ENCODE measurements around the gene UBE4A. TPM values are rescaled to one million over a fixed set of nuclear protein-coding genes. Genes with fewer than 3 reads are reported as not detected.
"Not testable (repeated sequence)": the region's sequence is repeated elsewhere in the genome, so short reads cannot be mapped to it uniquely, and the experiment has no call there.

The UBE4A gene
- polyA plus RNA-seq, 1 experiment, result 32.0 TPM

DNA sequence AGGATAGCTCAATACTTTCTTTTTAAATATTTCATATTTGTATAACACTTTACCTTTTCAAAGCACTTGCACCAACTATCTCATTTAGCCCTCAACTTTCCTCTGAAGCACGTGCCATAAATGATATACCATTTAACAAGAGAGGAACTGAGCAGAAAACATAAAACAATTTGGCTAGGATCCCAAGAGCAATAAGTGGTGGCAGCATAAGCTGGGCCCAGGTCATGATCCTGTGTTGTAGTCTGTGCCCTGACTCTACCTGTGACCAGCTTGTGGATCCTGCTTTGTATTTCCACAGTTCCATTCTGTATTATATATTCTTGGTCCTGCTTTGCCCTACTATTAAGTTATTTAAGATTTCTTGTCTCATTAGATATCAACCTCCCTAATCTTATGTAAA is 53.5 kb downstream of the UBE4A start:
- Histone ChIP-seq H3K9me3 (ENCODE audit: control insufficient read depth, insufficient read depth, low read length) (no peaks in the 10 kb centered on the region), H3K27ac (ENCODE audit: low read depth, low read length) (no peak overlapping the region), H3K27me3 (ENCODE audit: control insufficient read depth, insufficient read depth, low read length) (no peaks in the 10 kb centered on the region), H3K4me3 (ENCODE audit: low read depth, low read length) (no peak overlapping the region)
- no peak for DNase-seq (ENCODE audit: low read depth, low spot score)
- ChIA-PET CTCF (interaction anchor here (1.2 kb wide), 1 partner anchor 76 kb away, joined by 3 read pairs; no protein-coding TSS in a partner anchor), POLR2A (no interaction called here)
- TF ChIP-seq CTCF (IDR thresholded peaks at IDR 0.05; ENCODE audit: low read depth, low read length), result no peak

DNA sequence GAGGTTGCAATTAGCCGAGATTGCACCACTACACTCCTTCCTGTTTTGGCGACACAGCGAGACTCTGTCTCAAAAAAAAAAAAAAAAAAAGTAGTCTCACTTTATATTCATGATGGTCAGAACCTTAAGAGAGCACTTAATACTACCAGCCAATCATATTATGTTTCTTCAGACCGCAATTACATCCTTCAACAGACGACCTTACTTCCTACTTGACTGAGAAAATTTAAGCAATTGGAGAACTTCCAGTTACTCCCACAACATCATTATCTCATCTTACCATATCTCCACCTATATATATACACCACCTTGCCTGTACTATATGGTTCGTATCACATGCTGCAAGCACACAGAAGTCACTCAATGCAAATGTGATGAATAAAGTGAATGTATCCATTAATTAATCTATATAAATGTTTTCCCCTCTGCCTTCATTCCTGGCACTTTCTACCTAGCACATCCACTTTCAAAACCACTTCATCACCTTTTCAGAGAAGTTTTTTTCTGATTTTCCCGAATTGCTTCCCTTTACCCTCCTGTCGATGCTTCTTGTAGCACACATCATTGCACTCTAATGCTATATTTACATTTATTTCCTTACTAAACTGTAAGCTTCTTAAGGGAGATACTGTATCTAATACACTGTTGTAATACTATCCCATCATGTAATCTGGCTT is 55.8 kb downstream of the UBE4A start:
- no peaks in the 10 kb centered on the region for H3K27me3 ChIP-seq (ENCODE audit: control insufficient read depth, insufficient read depth, low read length)
- H3K9me3 ChIP-seq (ENCODE audit: control insufficient read depth, insufficient read depth, low read length), result no peaks in the 10 kb centered on the region
- CTCF ChIA-PET, result interaction anchor here (1.0 to 1.2 kb wide), 3 partner anchors 49 to 74 kb away, joined by 3 to 4 read pairs (median 3); no protein-coding TSS in a partner anchor
- no peak for TF ChIP-seq CTCF (IDR thresholded peaks at IDR 0.05; ENCODE audit: low read depth, low read length)
- H3K27ac ChIP-seq (ENCODE audit: low read depth, low read length), result no peak overlapping the region
- POLR2A ChIA-PET, result interaction anchor here (0.7 to 1.5 kb wide), 4 partner anchors 13 to 1133 kb away, joined by 3 to 16 read pairs (median 8); partner anchors contain the start of gene KMT2A
- DNase-seq (ENCODE audit: low read depth, low spot score), result no peak
- H3K4me3 ChIP-seq (ENCODE audit: low read depth, low read length), result no peak overlapping the region

- DNase-seq (ENCODE audit: low read depth, low spot score), result peak; percentile 95
- Histone ChIP-seq H3K27ac (ENCODE audit: low read depth, low read length) (no peak overlapping the region), H3K27me3 (ENCODE audit: control insufficient read depth, insufficient read depth, low read length) (no peaks in the 10 kb centered on the region), H3K4me3 (ENCODE audit: low read depth, low read length) (no peak overlapping the region), H3K9me3 (ENCODE audit: control insufficient read depth, insufficient read depth, low read length) (no peaks in the 10 kb centered on the region)
- ChIA-PET POLR2A (interaction anchor here (0.5 to 1.5 kb wide), 5 partner anchors 14 to 73 kb away, joined by 3 to 16 read pairs (median 8); partner anchors contain the start of gene KMT2A), CTCF (interaction anchor here (1.0 to 1.2 kb wide), 3 partner anchors 48 to 73 kb away, joined by 3 to 4 read pairs (median 3); no protein-coding TSS in a partner anchor)
- no peak for TF ChIP-seq CTCF (IDR thresholded peaks at IDR 0.05; ENCODE audit: low read depth, low read length)
These were observed 56.3 kb downstream of the UBE4A start for GRCh38 chr11:118415739-118416068.

DNA sequence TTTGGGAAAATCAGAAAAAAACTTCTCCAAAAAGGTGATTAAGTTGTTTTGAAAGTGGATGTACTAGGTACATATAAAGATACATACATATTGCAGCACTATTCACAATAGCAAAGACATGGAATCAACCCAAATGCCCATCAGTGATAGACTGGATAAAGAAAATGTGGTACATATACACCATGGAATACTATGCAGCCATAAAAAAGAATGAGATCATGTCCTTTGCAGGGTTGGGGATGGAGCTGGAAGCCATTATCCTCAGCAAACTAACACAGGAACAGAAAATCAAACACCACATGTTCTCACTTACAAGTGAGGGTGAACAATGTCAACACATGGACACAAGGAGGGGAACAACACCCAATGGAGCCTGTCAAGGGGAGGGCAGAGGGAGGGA is 57.5 kb downstream of the UBE4A start:
- H3K4me3 ChIP-seq (ENCODE audit: low read depth, low read length); POLR2A ChIA-PET; H3K27ac ChIP-seq (ENCODE audit: low read depth, low read length); H3K9me3 ChIP-seq (ENCODE audit: control insufficient read depth, insufficient read depth, low read length); H3K27me3 ChIP-seq (ENCODE audit: control insufficient read depth, insufficient read depth, low read length); DNase-seq (ENCODE audit: low read depth, low spot score); CTCF ChIA-PET: not testable (repeated sequence)

- Histone ChIP-seq H3K9me3 (ENCODE audit: control insufficient read depth, insufficient read depth, low read length) (no peaks in the 10 kb centered on the region), H3K27ac (ENCODE audit: low read depth, low read length) (no peak overlapping the region), H3K27me3 (ENCODE audit: control insufficient read depth, insufficient read depth, low read length) (no peaks in the 10 kb centered on the region), H3K4me3 (ENCODE audit: low read depth, low read length) (no peak overlapping the region)
- no peak for DNase-seq (ENCODE audit: low read depth, low spot score)
- CTCF ChIA-PET, result interaction anchor here (1.2 kb wide), 1 partner anchor 71 kb away, joined by 7 read pairs; no protein-coding TSS in a partner anchor
- POLR2A ChIA-PET, result no interaction called here
- no peak for TF ChIP-seq CTCF (IDR thresholded peaks at IDR 0.05; ENCODE audit: low read depth, low read length)
These were observed 58.4 kb downstream of the UBE4A start for GRCh38 chr11:118417801-118418200.
